Gastroesophageal sphincter (tissue), 3 donors: Measurements from ENCODE around the gene GCC2.
"Not testable (repeated sequence)": the region's sequence is repeated elsewhere in the genome, so short reads cannot be mapped to it uniquely, and the experiment has no call there.

Source experiments
- EP300 ChIP-seq: sonication (generic); formaldehyde crosslinking; IDR thresholded peaks from one replicate; pipeline ENCODE4 v1.6.1; 2017; ENCODE audit warnings: antibody characterized with exemption, mild to moderate bottlenecking
- POLR2A ChIP-seq, 2 donors: fragments of 450-650 bp; IDR thresholded peaks; one replicate each; pipeline ENCODE4 v1.6.1; 2017; ENCODE audit warnings: antibody characterized with exemption in 2 of 2, mild to moderate bottlenecking in 2 of 2, moderate library complexity in 1 of 2
- POLR2AphosphoS5 ChIP-seq: sonication (generic); formaldehyde crosslinking; IDR thresholded peaks from one replicate; pipeline ENCODE4 v1.6.1; 2017; ENCODE audit warnings: antibody characterized with exemption
- TF ChIP-seq, protein P1 (sequence below), 4 experiments: fragments of 200-600 bp in 2 of 4; fragments of 450-650 bp in 2 of 4; sonication (generic) in 1 of 4; IDR thresholded peaks; one replicate each; pipeline ENCODE4 v1.5.1; 2017 to 2019; ENCODE audit warnings: antibody characterized with exemption in 4 of 4, mild to moderate bottlenecking in 2 of 4, moderate library complexity in 2 of 4

DNA sequence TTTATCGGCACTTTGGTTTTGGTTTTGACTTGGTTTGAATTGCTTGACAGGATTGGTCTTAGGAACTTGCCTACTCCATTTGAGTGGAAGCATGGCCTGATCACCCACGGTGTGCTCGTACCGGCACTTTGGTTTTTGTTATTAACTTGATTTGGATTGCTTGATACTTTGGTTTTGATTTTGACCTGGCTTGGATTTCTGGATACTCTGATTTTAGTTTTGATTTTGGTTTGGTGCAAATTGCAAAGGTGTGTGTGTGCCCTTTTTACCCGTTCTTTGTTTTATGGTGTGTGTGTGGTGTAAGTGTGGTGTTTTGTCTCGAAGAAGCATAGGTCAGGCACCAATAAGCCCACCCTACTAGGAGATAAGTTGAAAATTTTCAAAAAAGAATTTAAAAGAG is 75.7 kb downstream of the GCC2 start:
- TF ChIP-seq, protein P1, sequence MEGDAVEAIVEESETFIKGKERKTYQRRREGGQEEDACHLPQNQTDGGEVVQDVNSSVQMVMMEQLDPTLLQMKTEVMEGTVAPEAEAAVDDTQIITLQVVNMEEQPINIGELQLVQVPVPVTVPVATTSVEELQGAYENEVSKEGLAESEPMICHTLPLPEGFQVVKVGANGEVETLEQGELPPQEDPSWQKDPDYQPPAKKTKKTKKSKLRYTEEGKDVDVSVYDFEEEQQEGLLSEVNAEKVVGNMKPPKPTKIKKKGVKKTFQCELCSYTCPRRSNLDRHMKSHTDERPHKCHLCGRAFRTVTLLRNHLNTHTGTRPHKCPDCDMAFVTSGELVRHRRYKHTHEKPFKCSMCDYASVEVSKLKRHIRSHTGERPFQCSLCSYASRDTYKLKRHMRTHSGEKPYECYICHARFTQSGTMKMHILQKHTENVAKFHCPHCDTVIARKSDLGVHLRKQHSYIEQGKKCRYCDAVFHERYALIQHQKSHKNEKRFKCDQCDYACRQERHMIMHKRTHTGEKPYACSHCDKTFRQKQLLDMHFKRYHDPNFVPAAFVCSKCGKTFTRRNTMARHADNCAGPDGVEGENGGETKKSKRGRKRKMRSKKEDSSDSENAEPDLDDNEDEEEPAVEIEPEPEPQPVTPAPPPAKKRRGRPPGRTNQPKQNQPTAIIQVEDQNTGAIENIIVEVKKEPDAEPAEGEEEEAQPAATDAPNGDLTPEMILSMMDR (IDR thresholded peaks at IDR 0.05): not testable (repeated sequence)
- TF ChIP-seq POLR2A (IDR thresholded peaks at IDR 0.05); POLR2AphosphoS5; EP300: not testable (repeated sequence)
